ENCODE results near the gene CHGA.

CHGA gene

GRCh38 chr14:92942976-92943710, 20.2 kb downstream of the CHGA start:
- in situ Hi-C loops (cut with MboI; ENCODE audit: low sequenced_read_pairs) = no loop called here

GRCh38 chr14:92943855-92944570, 21.1 kb downstream of the CHGA start:
- in situ Hi-C loops (cut with MboI; ENCODE audit: low sequenced_read_pairs) = no loop called here

- in situ Hi-C loops (cut with MboI; ENCODE audit: low sequenced_read_pairs) = no loop called here
These were observed 22.0 kb downstream of the CHGA start for GRCh38 chr14:92944976-92945375.

- in situ Hi-C loops (cut with MboI; ENCODE audit: low sequenced_read_pairs) = no loop called here
These were observed 22.6 kb downstream of the CHGA start for GRCh38 chr14:92945544-92945943.

GRCh38 chr14:92945959-92946846, 23.3 kb downstream of the CHGA start:
- in situ Hi-C loops (cut with MboI; ENCODE audit: low sequenced_read_pairs) = no loop called here

GRCh38 chr14:92946847-92947545, 24.0 kb downstream of the CHGA start:
- in situ Hi-C loops (cut with MboI; ENCODE audit: low sequenced_read_pairs) = no loop called here

- in situ Hi-C loops (cut with MboI; ENCODE audit: low sequenced_read_pairs) = no loop called here
These were observed 25.7 kb downstream of the CHGA start for GRCh38 chr14:92948647-92949046.

GRCh38 chr14:92949496-92950192, 26.7 kb downstream of the CHGA start:
- in situ Hi-C loops (cut with MboI; ENCODE audit: low sequenced_read_pairs) = no loop called here

- in situ Hi-C loops (cut with MboI; ENCODE audit: low sequenced_read_pairs) = no loop called here
These were observed 27.2 kb downstream of the CHGA start for GRCh38 chr14:92950193-92950540.

- in situ Hi-C loops (cut with MboI; ENCODE audit: low sequenced_read_pairs) = no loop called here
These were observed 27.8 kb downstream of the CHGA start for GRCh38 chr14:92950773-92951172.

GRCh38 chr14:92951261-92951660, 28.3 kb downstream of the CHGA start:
- in situ Hi-C loops (cut with MboI; ENCODE audit: low sequenced_read_pairs) = no loop called here

GRCh38 chr14:92951912-92952471, 29.0 kb downstream of the CHGA start:
- in situ Hi-C loops (cut with MboI; ENCODE audit: low sequenced_read_pairs) = no loop called here

GRCh38 chr14:92952481-92953298, 29.7 kb downstream of the CHGA start:
- in situ Hi-C loops (cut with MboI; ENCODE audit: low sequenced_read_pairs) = no loop called here

GRCh38 chr14:92953526-92953925, 30.6 kb downstream of the CHGA start:
- in situ Hi-C loops (cut with MboI; ENCODE audit: low sequenced_read_pairs) = no loop called here

- in situ Hi-C loops (cut with MboI; ENCODE audit: low sequenced_read_pairs) = no loop called here
These were observed 32.0 kb downstream of the CHGA start for GRCh38 chr14:92954933-92955332.

GRCh38 chr14:92955381-92955780, 32.4 kb downstream of the CHGA start:
- in situ Hi-C loops (cut with MboI; ENCODE audit: low sequenced_read_pairs) = no loop called here

GRCh38 chr14:92956961-92957360, 34.0 kb downstream of the CHGA start:
- in situ Hi-C loops (cut with MboI; ENCODE audit: low sequenced_read_pairs) = no loop called here

- in situ Hi-C loops (cut with MboI; ENCODE audit: low sequenced_read_pairs) = no loop called here
These were observed 35.6 kb downstream of the CHGA start for GRCh38 chr14:92958373-92959188.

Data from hTERT RPE-1 (cell line).